ENCODE measurements around the gene MLX. TPM values are rescaled to one million over a fixed set of nuclear protein-coding genes. Genes with fewer than 3 reads are reported as not detected.

The MLX gene
- total and polyA plus RNA-seq, 2 of the 8 experiments (the other 6 are each of a cell fraction or from before 2014, with no cell fraction given), result 27.0 to 27.5 TPM

DNA sequence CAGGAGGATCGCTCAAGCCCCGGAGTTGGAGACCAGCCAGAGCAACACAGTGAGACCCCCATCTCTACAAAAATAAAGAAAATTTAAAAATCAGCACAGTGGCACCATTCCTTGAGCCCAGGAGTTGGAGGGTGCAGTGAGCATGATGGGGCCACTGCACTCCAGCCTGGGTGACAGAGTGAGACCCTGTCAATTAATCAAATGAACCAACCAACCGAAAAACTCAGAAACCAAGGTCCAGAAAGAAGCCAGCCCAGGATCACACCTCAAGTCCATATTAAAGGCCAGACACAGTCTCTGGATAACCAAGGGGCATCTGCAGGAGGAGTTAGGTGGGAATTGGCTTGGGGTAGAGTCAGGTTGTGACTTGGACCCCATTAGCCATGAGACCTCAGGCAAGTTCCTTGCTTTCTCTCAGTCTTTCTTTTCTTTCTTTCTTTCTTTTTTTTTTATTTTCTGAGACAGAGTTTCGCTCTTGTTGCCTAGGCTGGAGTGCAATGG, 11.7 kb upstream of the MLX start:
- H3K18ac ChIP-seq (ENCODE audit: extremely low read depth, low read length), result peak overlapping the region; percentile 81; the same call in 1 of the 2 replicates
- H4K20me1 ChIP-seq (replicated peaks in 1 of 2; ENCODE audit: control insufficient read depth in 1 of 2, insufficient read depth in 2 of 2, low read length in 2 of 2), result peaks cover 0 to 1% of the 10 kb centered on the region in 2 experiments
- H3K27ac ChIP-seq (ENCODE audit: low read depth, low read length), result no peak overlapping the region
- no peak overlapping the region for H2AFZ ChIP-seq (ENCODE audit: low read length)
- no peak for DNase-seq (ENCODE audit: low read depth in 1 of 2, low spot score in 2 of 2)
- H3K9me3 ChIP-seq (ENCODE audit: insufficient read depth in 2 of 2, low read depth in 1 of 2, low read length in 1 of 2), result no peaks in the 10 kb centered on the region
- ChIA-PET POLR2A (ENCODE audit: partially characterized antibody) (interaction anchor here (0.6 to 2.9 kb wide), 10 partner anchors 11 to 208 kb away, joined by 3 to 16 read pairs (median 4); partner anchors contain the start of genes MLX and NAGLU), CTCF (ENCODE audit: partially characterized antibody) (interaction anchor here (0.6 to 3.1 kb wide), 6 partner anchors 10 to 121 kb away, joined by 3 to 15 read pairs (median 6); partner anchors contain the start of genes MLX and PSMC3IP)
- H3K4me2 ChIP-seq (ENCODE audit: insufficient read depth in 1 of 2, low read depth in 2 of 2, low read length in 2 of 2), result peak overlapping the region; percentile 75 to 87
- peak overlapping the region in 2 of 4 experiments; percentile 42 to 48; a peak in 3 of 7 replicates for H3K9ac ChIP-seq (replicated peaks in 1 of 4; ENCODE audit: extremely low read depth in 1 of 4, low read depth in 3 of 4, low read length in 3 of 4)
- peaks cover 2% of the 10 kb centered on the region for H3K79me1 ChIP-seq (ENCODE audit: low read depth, low read length)
- 34% methylated on average over 4 of the region's 4 CpGs; no CpG with 5 or more reads in 1 of the 2 experiments for WGBS, 2 experiments (ENCODE audit: extremely low coverage in 1 of 2, insufficient coverage in 1 of 2, insufficient read length in 1 of 2, insufficient replicate concordance in 2 of 2, low coverage in 1 of 2, low lambda C conversion rate in 2 of 2, missing lambda C conversion rate in 1 of 2)
- no peaks in the 10 kb centered on the region; a peak in 1 of 4 replicates for H3K79me2 ChIP-seq (ENCODE audit: control insufficient read depth in 1 of 2, insufficient read depth in 2 of 2, low read length in 2 of 2)
- no peak overlapping the region for H3K23ac ChIP-seq (ENCODE audit: insufficient read length)
- H3K4ac ChIP-seq (replicated peaks; ENCODE audit: insufficient read length, low read depth, low read length), result peak overlapping the region; percentile 85
- H2BK12ac ChIP-seq (ENCODE audit: low read depth, low read length), result no peak overlapping the region
- H3K23me2 ChIP-seq (ENCODE audit: low read depth, low read length), result peaks cover 3% of the 10 kb centered on the region; the same call in 1 of the 2 replicates
- H2BK5ac ChIP-seq (ENCODE audit: low read depth, low read length), result 0 out of 2 replicates have a peak overlapping the region, but pooled peaks have one; percentile 97
- no peak overlapping the region for H2BK20ac ChIP-seq (ENCODE audit: low read length)
- no peak overlapping the region for H4K5ac ChIP-seq (ENCODE audit: insufficient read length, low read depth, low read length)
- no peaks in the 10 kb centered on the region for H3K36me3 ChIP-seq (ENCODE audit: control insufficient read depth in 2 of 4, insufficient read depth in 4 of 4, low read length in 3 of 4)
- peak overlapping the region; percentile 54 for H2BK120ac ChIP-seq (replicated peaks; ENCODE audit: low read depth, low read length)
- peak overlapping the region; percentile 72 for H3K14ac ChIP-seq (ENCODE audit: insufficient read length)
- H3K27me3 ChIP-seq (replicated peaks in 1 of 4; ENCODE audit: control insufficient read depth in 3 of 4, extremely low read depth in 1 of 4, insufficient read depth in 3 of 4, low read length in 3 of 4), result no peaks in the 10 kb centered on the region; a peak in 1 of 7 replicates
- no peak overlapping the region for H2BK15ac ChIP-seq (ENCODE audit: low read length)
- H4K91ac ChIP-seq (replicated peaks; ENCODE audit: insufficient read length, low read length), result no peak overlapping the region
- peak overlapping the region; percentile 61 to 84 (median 71) for H3K4me3 ChIP-seq (ENCODE audit: extremely low read depth in 1 of 4, insufficient read depth in 2 of 4, low read depth in 3 of 4, low read length in 4 of 4)
- no peak for FAIRE-seq
- H3K56ac ChIP-seq (replicated peaks; ENCODE audit: insufficient read length, low read depth, low read length), result peak overlapping the region; percentile 82
- TF ChIP-seq KDM1A (IDR thresholded peaks at IDR 0.05; ENCODE audit: borderline replicate concordance, low read length), result 0 out of 2 replicates have a peak, but pooled peaks have one; percentile 25
- no peak for TF ChIP-seq CBX8 (IDR thresholded peaks at IDR 0.05; ENCODE audit: borderline replicate concordance, low read depth, low read length)
- peak overlapping the region; percentile 75 for H4K8ac ChIP-seq (ENCODE audit: extremely low read depth, insufficient read depth, low read length)
- peaks cover 0 to 7% (median 5%) of the 10 kb centered on the region in 4 experiments; a peak in 6 of 7 replicates for H3K4me1 ChIP-seq (replicated peaks in 1 of 4; ENCODE audit: control insufficient read depth in 3 of 4, insufficient read depth in 4 of 4, low read length in 3 of 4)
- no peak overlapping the region for H2AK5ac ChIP-seq (ENCODE audit: low read depth, low read length)
